CD8-positive, alpha-beta memory T cell (primary cell): ENCODE measurements around the gene EXOSC9. TPM values are rescaled to one million over a fixed set of nuclear protein-coding genes. Genes with fewer than 3 reads are reported as not detected.

Source experiments
- CTCF ChIA-PET: fragments of 350-600 bp; sonication (Branson Sonifier 250); formaldehyde crosslinking; loops from one replicate; lab custom pipeline; 2021; ENCODE audit warnings: antibody characterized with exemption; lab: Charles Lee
- POLR2A ChIA-PET: fragments of 350-600 bp; sonication (Branson Sonifier 250); formaldehyde crosslinking; loops from one replicate; lab custom pipeline; 2021; ENCODE audit warnings: antibody characterized with exemption; lab: Charles Lee
- DNase-seq, 5 donors: peaks; one replicate each; pipeline versions ENCODE4 v3.0.0 to v3.0.0-alpha.2; 2020 to 2022; ENCODE audit warnings: mixed read lengths in 1 of 5
- H3K27ac ChIP-seq: one replicate; pipeline ENCODE4 v1.7.0; 2013; ENCODE audit warnings: low read depth, mild to moderate bottlenecking, low read length, moderate library complexity
- H3K27me3 ChIP-seq: 2 replicates; pipeline ENCODE4 v1.7.0; 2013; ENCODE audit warnings: low read length, mild to moderate bottlenecking; ENCODE audit not compliant: insufficient read depth, poor library complexity, severe bottlenecking
- H3K36me3 ChIP-seq: 2 replicates; pipeline ENCODE4 v1.7.0; 2013; ENCODE audit warnings: mild to moderate bottlenecking, low read length, moderate library complexity; ENCODE audit not compliant: insufficient read depth
- H3K4me1 ChIP-seq: 2 replicates; pipeline ENCODE4 v1.7.0; 2013; ENCODE audit warnings: mild to moderate bottlenecking, low read length, moderate library complexity; ENCODE audit not compliant: insufficient read depth
- H3K4me3 ChIP-seq: 2 replicates; pipeline ENCODE4 v1.7.0; 2013; ENCODE audit warnings: mild to moderate bottlenecking, low read length
- H3K9me3 ChIP-seq: 2 replicates; pipeline ENCODE4 v1.7.0; 2013; ENCODE audit warnings: mild to moderate bottlenecking, low read length
- H3K27ac Mint-ChIP-seq, 8 donors: one replicate each; pipeline ENCODE4 v1.8.0; 2020 to 2021; ENCODE audit warnings: mixed read lengths in 8 of 8, mild to moderate bottlenecking in 6 of 8, inconsistent platforms in 3 of 8, moderate library complexity in 3 of 8
- H3K27me3 Mint-ChIP-seq, 2 donors: one replicate each; pipeline ENCODE4 v1.8.0; 2020 to 2021; ENCODE audit warnings: mixed read lengths in 2 of 2, mild to moderate bottlenecking in 1 of 2, moderate library complexity in 1 of 2
- H3K36me3 Mint-ChIP-seq, 3 donors: one replicate each; pipeline ENCODE4 v1.8.0; 2020 to 2021; ENCODE audit warnings: mixed read lengths in 3 of 3, inconsistent platforms in 1 of 3, mild to moderate bottlenecking in 1 of 3
- H3K4me1 Mint-ChIP-seq, 3 donors: one replicate each; pipeline ENCODE4 v1.8.0; 2020 to 2021; ENCODE audit warnings: mixed read lengths in 3 of 3, inconsistent platforms in 1 of 3, mild to moderate bottlenecking in 1 of 3
- H3K4me3 Mint-ChIP-seq, 7 donors: one replicate each; pipeline ENCODE4 v1.8.0; 2020 to 2021; ENCODE audit warnings: mixed read lengths in 7 of 7, mild to moderate bottlenecking in 6 of 7, moderate library complexity in 4 of 7, inconsistent platforms in 2 of 7
- H3K9me3 Mint-ChIP-seq, 5 donors: one replicate each; pipeline ENCODE4 v1.8.0; 2020 to 2022; ENCODE audit warnings: mixed read lengths in 5 of 5, mild to moderate bottlenecking in 3 of 5, moderate library complexity in 2 of 5, inconsistent platforms in 1 of 5
- polyA plus RNA-seq: library from polyadenylated mRNA; unstranded; fragments of 300-500 nt; fragmentation: Illumina TruSeq; gene quantifications from one replicate; pipeline ENCODE4 v1.2.3, GENCODE V29; 2021
- total RNA-seq, 2 experiments: library from RNA; stranded (reverse); gene quantifications; one replicate each; pipeline ENCODE4 v1.2.3, GENCODE V29; 2021

Gene EXOSC9
- total and polyA plus RNA-seq, 3 experiments from 2014 or later: 41.7 to 72.9 (median 72.2) TPM

GRCh38 chr4:121765971-121766538 is 35.1 kb upstream of the EXOSC9 start:
- POLR2A ChIA-PET: no interaction called here
- CTCF ChIA-PET: no interaction called here
- Histone ChIP-seq H3K4me3 (no peak overlapping the region), H3K9me3 (no peaks in the 10 kb centered on the region), H3K4me1 (no peaks in the 10 kb centered on the region), H3K36me3 (no peaks in the 10 kb centered on the region), H3K27me3 (peaks cover 13% of the 10 kb centered on the region), H3K27ac (no peak overlapping the region)
- Mint-ChIP-seq H3K27ac (no peak overlapping the region), H3K4me3 (peak overlapping the region in 1 of 7 donors; percentile 70), H3K27me3 (peaks cover 9 to 57% of the 10 kb centered on the region in 2 donors), H3K36me3 (peaks cover 0 to 1% (median 0%) of the 10 kb centered on the region in 3 donors), H3K9me3 (no peaks in the 10 kb centered on the region), H3K4me1 (peaks cover 9 to 15% (median 15%) of the 10 kb centered on the region in 3 donors)
- no peak for DNase-seq

- H3K4me1 Mint-ChIP-seq: peaks cover 9 to 15% (median 15%) of the 10 kb centered on the region in 3 donors
- no peak for DNase-seq
- Histone ChIP-seq H3K27ac (no peak overlapping the region), H3K4me3 (no peak overlapping the region), H3K4me1 (no peaks in the 10 kb centered on the region), H3K9me3 (no peaks in the 10 kb centered on the region), H3K27me3 (peaks cover 13% of the 10 kb centered on the region), H3K36me3 (no peaks in the 10 kb centered on the region)
- no peak overlapping the region for H3K4me3 Mint-ChIP-seq
- ChIA-PET POLR2A (no interaction called here), CTCF (no interaction called here)
- H3K27ac Mint-ChIP-seq: no peak overlapping the region
- H3K9me3 Mint-ChIP-seq: no peaks in the 10 kb centered on the region
- H3K27me3 Mint-ChIP-seq: peaks cover 9 to 49% of the 10 kb centered on the region in 2 donors
- H3K36me3 Mint-ChIP-seq: peaks cover 0 to 1% (median 0%) of the 10 kb centered on the region in 3 donors
These were observed 34.0 kb upstream of the EXOSC9 start for GRCh38 chr4:121767166-121767565.

DNA sequence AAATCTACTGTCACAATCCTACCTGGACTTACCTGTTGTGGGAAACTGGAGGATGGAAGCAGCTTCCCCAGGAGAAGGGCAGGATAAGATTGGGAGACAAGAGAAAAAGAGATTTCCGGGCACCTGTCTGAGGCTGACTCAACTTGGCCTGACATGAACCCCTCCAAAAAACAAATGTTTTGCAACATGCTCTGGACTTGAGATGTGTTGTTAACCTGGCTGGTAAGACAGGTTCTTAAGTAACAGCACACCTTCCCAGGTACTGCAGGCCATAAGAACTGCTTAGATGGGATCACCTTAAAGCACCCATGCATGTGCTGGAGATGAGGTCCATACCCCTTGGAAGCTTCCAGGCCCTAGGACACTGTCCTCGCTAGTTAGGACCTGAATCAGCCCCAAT is 31.8 kb upstream of the EXOSC9 start:
- H3K27me3 Mint-ChIP-seq: peaks cover 8 to 32% of the 10 kb centered on the region in 2 donors
- Histone ChIP-seq H3K4me3 (no peak overlapping the region), H3K9me3 (no peaks in the 10 kb centered on the region), H3K4me1 (no peaks in the 10 kb centered on the region), H3K27ac (no peak overlapping the region), H3K36me3 (no peaks in the 10 kb centered on the region), H3K27me3 (peaks cover 13% of the 10 kb centered on the region)
- H3K4me3 Mint-ChIP-seq: no peak overlapping the region
- no peaks in the 10 kb centered on the region for H3K9me3 Mint-ChIP-seq
- H3K36me3 Mint-ChIP-seq: peaks cover 0 to 1% (median 0%) of the 10 kb centered on the region in 3 donors
- ChIA-PET POLR2A (no interaction called here), CTCF (no interaction called here)
- no peak overlapping the region for H3K27ac Mint-ChIP-seq
- H3K4me1 Mint-ChIP-seq: peaks cover 4 to 8% (median 7%) of the 10 kb centered on the region in 3 donors
- DNase-seq: no peak

DNA sequence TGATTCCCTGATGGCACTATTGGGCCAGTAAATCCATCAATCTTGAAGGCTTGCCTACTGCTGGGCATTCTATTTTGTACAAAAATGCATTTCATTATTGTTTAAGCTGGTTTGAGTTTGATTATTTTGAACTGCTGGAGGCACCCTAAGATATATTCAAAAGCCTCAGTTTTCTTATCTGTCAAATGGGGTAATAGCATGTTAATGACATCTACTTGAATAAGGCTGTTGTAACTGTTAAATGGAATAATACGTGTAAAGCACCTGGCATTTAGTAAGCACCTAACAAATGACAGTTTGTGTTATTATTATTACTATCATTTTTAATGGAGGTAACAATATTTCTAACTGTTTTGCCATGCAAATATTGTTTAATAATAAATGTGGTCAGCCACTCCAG is 29.3 kb upstream of the EXOSC9 start:
- ChIA-PET POLR2A (no interaction called here), CTCF (no interaction called here)
- Mint-ChIP-seq H3K27ac (no peak overlapping the region), H3K4me3 (no peak overlapping the region), H3K9me3 (no peaks in the 10 kb centered on the region), H3K4me1 (peaks cover 1 to 6% (median 5%) of the 10 kb centered on the region in 3 donors), H3K27me3 (peaks cover 2 to 23% of the 10 kb centered on the region in 2 donors), H3K36me3 (peaks cover 0 to 1% (median 0%) of the 10 kb centered on the region in 3 donors)
- Histone ChIP-seq H3K9me3 (no peaks in the 10 kb centered on the region), H3K4me1 (no peaks in the 10 kb centered on the region), H3K27me3 (no peaks in the 10 kb centered on the region), H3K27ac (no peak overlapping the region), H3K4me3 (no peak overlapping the region), H3K36me3 (no peaks in the 10 kb centered on the region)
- no peak for DNase-seq

- no peaks in the 10 kb centered on the region for H3K4me1 ChIP-seq
- Mint-ChIP-seq H3K27ac (no peak overlapping the region), H3K4me1 (peaks cover 12 to 20% (median 19%) of the 10 kb centered on the region in 3 donors), H3K9me3 (no peaks in the 10 kb centered on the region), H3K36me3 (peaks cover 0 to 1% (median 0%) of the 10 kb centered on the region in 3 donors), H3K27me3 (peaks cover 0 to 11% of the 10 kb centered on the region in 2 donors), H3K4me3 (no peak overlapping the region)
- H3K4me3 ChIP-seq: no peak overlapping the region
- H3K27ac ChIP-seq: no peak overlapping the region
- no peaks in the 10 kb centered on the region for H3K9me3 ChIP-seq
- no peaks in the 10 kb centered on the region for H3K36me3 ChIP-seq
- POLR2A ChIA-PET: no interaction called here
- H3K27me3 ChIP-seq: no peaks in the 10 kb centered on the region
- DNase-seq: no peak
- CTCF ChIA-PET: no interaction called here
These were observed 27.2 kb upstream of the EXOSC9 start for GRCh38 chr4:121773883-121774282.

DNA sequence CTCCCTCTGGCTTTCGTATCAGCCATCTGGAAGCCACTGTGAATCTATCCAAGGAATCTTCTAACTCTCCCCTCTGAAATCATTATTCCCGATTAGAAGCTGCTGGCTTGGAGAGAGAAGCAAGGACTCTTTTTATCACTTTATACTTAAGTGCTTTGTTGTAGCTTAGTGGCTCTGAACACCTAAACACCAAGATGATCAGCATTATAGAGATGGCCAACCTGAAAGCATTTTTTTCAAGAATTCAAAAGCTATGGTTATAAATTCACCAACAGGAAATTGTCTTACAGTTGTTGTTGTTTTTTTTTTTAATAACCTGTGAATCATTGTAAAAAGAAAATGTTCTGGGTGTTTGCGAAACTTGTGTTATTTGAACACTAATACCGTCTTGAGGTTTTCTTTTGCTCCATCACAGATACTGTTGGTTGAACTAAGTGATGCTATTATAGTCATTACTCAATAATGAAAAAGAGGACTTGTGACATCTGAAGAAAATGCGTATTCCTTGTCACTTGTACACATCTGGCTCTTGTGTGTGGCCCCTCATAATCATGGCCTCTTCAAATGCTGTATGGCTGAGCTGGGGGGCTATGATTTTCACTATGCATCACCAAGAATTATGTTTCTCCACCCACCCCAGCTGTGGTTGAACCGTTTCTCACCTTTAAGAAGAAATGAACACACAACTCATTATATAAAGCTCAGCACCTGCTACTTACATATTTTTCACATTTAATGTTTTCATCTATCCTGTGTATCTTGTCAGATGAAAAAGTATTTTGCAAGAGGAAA is 24.3 kb upstream of the EXOSC9 start:
- peaks cover 0 to 1% (median 0%) of the 10 kb centered on the region in 3 donors for H3K36me3 Mint-ChIP-seq
- no peaks in the 10 kb centered on the region for H3K9me3 Mint-ChIP-seq
- H3K4me3 ChIP-seq: no peak overlapping the region
- H3K9me3 ChIP-seq: no peaks in the 10 kb centered on the region
- CTCF ChIA-PET: interaction anchor here (0.8 kb wide), 1 partner anchor 9 kb away, joined by 3 read pairs; no protein-coding TSS in a partner anchor
- peak overlapping the region in 3 of 7 donors; percentile 11 to 43 (median 27) for H3K4me3 Mint-ChIP-seq
- peak overlapping the region in 5 of 8 donors; percentile 8 to 69 (median 58) for H3K27ac Mint-ChIP-seq
- no peaks in the 10 kb centered on the region for H3K4me1 ChIP-seq
- peaks cover 5 to 13% of the 10 kb centered on the region in 2 donors for H3K27me3 Mint-ChIP-seq
- H3K36me3 ChIP-seq: no peaks in the 10 kb centered on the region
- peaks cover 12 to 20% (median 19%) of the 10 kb centered on the region in 3 donors for H3K4me1 Mint-ChIP-seq
- no peak overlapping the region for H3K27ac ChIP-seq
- H3K27me3 ChIP-seq: no peaks in the 10 kb centered on the region
- no peak for DNase-seq
- POLR2A ChIA-PET: no interaction called here

GRCh38 chr4:121777625-121778024 is 23.5 kb upstream of the EXOSC9 start:
- POLR2A ChIA-PET: no interaction called here
- no peaks in the 10 kb centered on the region for H3K36me3 ChIP-seq
- H3K27ac ChIP-seq: no peak overlapping the region
- DNase-seq: no peak
- H3K4me3 ChIP-seq: no peak overlapping the region
- H3K9me3 Mint-ChIP-seq: no peaks in the 10 kb centered on the region
- no peaks in the 10 kb centered on the region for H3K9me3 ChIP-seq
- peaks cover 5 to 13% of the 10 kb centered on the region in 2 donors for H3K27me3 Mint-ChIP-seq
- H3K36me3 Mint-ChIP-seq: peaks cover 0 to 1% (median 0%) of the 10 kb centered on the region in 3 donors
- no peaks in the 10 kb centered on the region for H3K27me3 ChIP-seq
- CTCF ChIA-PET: no interaction called here
- H3K4me1 Mint-ChIP-seq: peaks cover 12 to 20% (median 19%) of the 10 kb centered on the region in 3 donors
- H3K27ac Mint-ChIP-seq: peak overlapping the region in 5 of 8 donors; percentile 2 to 42 (median 34)
- H3K4me1 ChIP-seq: no peaks in the 10 kb centered on the region
- H3K4me3 Mint-ChIP-seq: no peak overlapping the region

DNA sequence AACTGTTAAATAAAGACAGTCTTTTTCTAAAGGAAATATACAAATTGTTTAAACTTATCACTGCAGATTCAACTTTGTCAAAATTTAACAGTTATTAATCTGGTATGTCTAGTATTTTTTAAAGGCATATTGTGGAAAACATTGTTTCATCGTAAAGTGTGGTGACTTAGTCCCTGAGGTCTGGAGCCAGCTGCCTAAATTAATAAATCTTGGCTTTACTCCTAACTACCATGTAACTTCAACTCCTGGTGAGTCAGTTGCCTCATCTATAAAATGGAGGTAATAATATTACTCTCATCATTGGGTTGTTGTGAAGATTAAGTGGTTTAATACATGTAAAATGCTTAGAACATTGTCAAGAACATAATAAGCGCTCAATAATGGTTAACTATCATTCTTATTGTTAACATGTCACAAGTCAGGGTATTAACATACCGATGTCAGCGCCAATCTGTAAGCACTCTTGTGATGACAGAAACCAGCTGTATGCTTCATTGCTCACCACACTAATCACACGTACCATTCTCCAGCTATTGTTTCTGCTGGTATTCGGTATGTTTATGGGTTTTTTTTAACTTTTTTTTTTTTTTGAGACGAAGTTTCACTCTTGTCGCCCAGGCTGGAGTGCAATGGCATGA is 22.0 kb upstream of the EXOSC9 start:
- ChIA-PET CTCF (no interaction called here), POLR2A (no interaction called here)
- peaks cover 0 to under 1% (median 0%) of the 10 kb centered on the region in 5 donors for H3K9me3 Mint-ChIP-seq
- H3K4me1 Mint-ChIP-seq: peaks cover 12 to 20% (median 19%) of the 10 kb centered on the region in 3 donors
- peaks cover 0 to 1% (median 0%) of the 10 kb centered on the region in 3 donors for H3K36me3 Mint-ChIP-seq
- H3K9me3 ChIP-seq: no peaks in the 10 kb centered on the region
- no peak overlapping the region for H3K27ac Mint-ChIP-seq
- no peak for DNase-seq
- peaks cover 5 to 23% of the 10 kb centered on the region in 2 donors for H3K27me3 Mint-ChIP-seq
- no peaks in the 10 kb centered on the region for H3K36me3 ChIP-seq
- no peaks in the 10 kb centered on the region for H3K4me1 ChIP-seq
- H3K27me3 ChIP-seq: no peaks in the 10 kb centered on the region
- no peak overlapping the region for H3K4me3 Mint-ChIP-seq
- H3K4me3 ChIP-seq: no peak overlapping the region
- no peak overlapping the region for H3K27ac ChIP-seq
